Neuron (in vitro differentiated cells): Measurements from ENCODE around the gene CALHM2.
"Not testable (repeated sequence)": the region's sequence is repeated elsewhere in the genome, so short reads cannot be mapped to it uniquely, and the experiment has no call there.

ENCODE experiments used
- H2AFZ ChIP-seq: one replicate; pipeline ENCODE4 v1.6.1; 2013; ENCODE audit warnings: low read depth, mild to moderate bottlenecking, inconsistent platforms, low read length, moderate library complexity
- H3K27me3 ChIP-seq: one replicate; pipeline ENCODE4 v1.6.1; 2013; ENCODE audit warnings: low read length; ENCODE audit not compliant: insufficient read depth
- H3K36me3 ChIP-seq: one replicate; pipeline ENCODE4 v1.6.1; 2013; ENCODE audit warnings: low read length; ENCODE audit not compliant: insufficient read depth
- H3K4me1 ChIP-seq: one replicate; pipeline ENCODE4 v1.6.1; 2013; ENCODE audit warnings: low read length; ENCODE audit not compliant: insufficient read depth
- H3K4me3 ChIP-seq: 2 replicates; pipeline ENCODE4 v1.5.1; 2013; ENCODE audit warnings: mild to moderate bottlenecking, low read length, moderate library complexity
- H3K9me3 ChIP-seq: one replicate; pipeline ENCODE4 v1.6.1; 2013; ENCODE audit warnings: low read length

The CALHM2 gene

DNA sequence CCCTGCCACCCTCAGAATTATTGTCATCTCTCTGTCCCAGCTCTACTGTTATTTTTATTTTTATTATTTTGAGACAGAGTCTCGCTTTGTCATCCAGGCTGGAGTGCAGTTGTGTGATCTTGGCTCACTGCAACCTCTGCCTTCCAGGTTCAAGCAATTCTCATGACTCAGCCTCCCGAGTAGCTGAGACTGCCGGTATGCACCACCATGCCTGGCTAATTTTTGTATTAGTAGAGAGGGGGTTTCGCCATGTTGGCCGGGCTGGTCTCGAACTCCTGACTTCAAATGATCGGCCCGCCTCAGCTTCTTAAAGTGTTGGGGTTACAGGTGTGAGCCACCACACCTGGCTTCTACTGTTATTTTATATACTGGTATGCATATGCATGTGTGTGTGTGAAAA lies 11.0 kb downstream of the CALHM2 start:
- Histone ChIP-seq H2AFZ (no peak overlapping the region), H3K27me3 (no peaks in the 10 kb centered on the region), H3K9me3 (no peaks in the 10 kb centered on the region), H3K4me3 (no peak overlapping the region), H3K4me1 (no peaks in the 10 kb centered on the region), H3K36me3 (peaks cover 96% of the 10 kb centered on the region)

GRCh38 chr10:103440416-103440815 lies 11.8 kb downstream of the CALHM2 start:
- no peaks in the 10 kb centered on the region for H3K27me3 ChIP-seq
- H3K4me1 ChIP-seq = no peaks in the 10 kb centered on the region
- peaks cover 95% of the 10 kb centered on the region for H3K36me3 ChIP-seq
- H3K4me3 ChIP-seq = no peak overlapping the region
- no peak overlapping the region for H2AFZ ChIP-seq
- H3K9me3 ChIP-seq = no peaks in the 10 kb centered on the region

DNA sequence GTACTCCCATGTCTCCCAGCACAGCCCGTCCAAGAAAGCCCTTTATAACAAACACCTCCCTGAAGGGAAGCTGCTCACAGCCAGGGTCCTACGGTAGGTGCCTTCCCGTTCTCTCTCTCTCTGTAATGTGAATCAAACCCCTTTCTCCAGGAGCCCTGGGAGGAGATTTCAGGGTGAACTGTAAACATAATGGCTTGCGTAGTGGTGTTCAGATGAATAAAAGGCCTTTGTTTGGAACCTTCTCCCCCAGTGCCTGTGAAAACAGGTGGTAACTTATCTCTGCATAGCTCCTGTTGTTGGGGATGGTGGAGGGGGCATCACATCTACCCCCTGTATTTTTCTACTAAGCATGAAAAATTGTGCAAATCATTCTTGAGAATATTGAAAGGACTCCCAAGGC lies 12.4 kb downstream of the CALHM2 start:
- Histone ChIP-seq H2AFZ (no peak overlapping the region), H3K9me3 (no peaks in the 10 kb centered on the region), H3K27me3 (no peaks in the 10 kb centered on the region), H3K4me3 (no peak overlapping the region), H3K4me1 (no peaks in the 10 kb centered on the region), H3K36me3 (peaks cover 92% of the 10 kb centered on the region)

GRCh38 chr10:103433858-103434257 lies 18.3 kb downstream of the CALHM2 start:
- no peak overlapping the region for H2AFZ ChIP-seq
- H3K9me3 ChIP-seq = no peaks in the 10 kb centered on the region
- H3K4me3 ChIP-seq = no peak overlapping the region
- peaks cover 86% of the 10 kb centered on the region for H3K36me3 ChIP-seq
- H3K27me3 ChIP-seq = no peaks in the 10 kb centered on the region
- no peaks in the 10 kb centered on the region for H3K4me1 ChIP-seq

DNA sequence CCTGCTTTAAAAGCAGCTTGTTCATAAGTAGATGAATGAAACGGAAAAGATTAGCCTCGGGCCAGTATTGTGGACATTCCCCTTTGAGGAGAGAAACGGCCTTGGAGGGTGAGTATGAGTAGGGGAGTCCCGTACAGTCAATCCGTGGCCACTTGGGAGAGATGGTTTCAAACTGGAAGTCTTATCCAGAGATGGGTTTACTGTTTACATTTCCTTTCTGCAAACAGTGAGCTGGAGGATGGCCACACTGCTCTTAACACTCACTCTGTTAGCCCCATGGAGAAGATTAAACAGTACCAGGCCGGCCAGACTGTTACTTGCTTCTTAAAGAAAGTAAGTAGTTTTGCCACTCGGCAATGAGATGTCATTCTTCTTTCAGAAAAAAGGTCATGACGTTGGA lies 20.3 kb downstream of the CALHM2 start:
- Histone ChIP-seq H3K4me1 (no peaks in the 10 kb centered on the region), H3K27me3 (no peaks in the 10 kb centered on the region), H2AFZ (no peak overlapping the region), H3K36me3 (peaks cover 84% of the 10 kb centered on the region), H3K4me3 (no peak overlapping the region), H3K9me3 (no peaks in the 10 kb centered on the region)

GRCh38 chr10:103429647-103430046 lies 22.5 kb downstream of the CALHM2 start:
- H2AFZ ChIP-seq = no peak overlapping the region
- H3K36me3 ChIP-seq = peaks cover 82% of the 10 kb centered on the region
- no peak overlapping the region for H3K4me3 ChIP-seq
- H3K4me1 ChIP-seq = no peaks in the 10 kb centered on the region
- H3K9me3 ChIP-seq = no peaks in the 10 kb centered on the region
- H3K27me3 ChIP-seq = no peaks in the 10 kb centered on the region

DNA sequence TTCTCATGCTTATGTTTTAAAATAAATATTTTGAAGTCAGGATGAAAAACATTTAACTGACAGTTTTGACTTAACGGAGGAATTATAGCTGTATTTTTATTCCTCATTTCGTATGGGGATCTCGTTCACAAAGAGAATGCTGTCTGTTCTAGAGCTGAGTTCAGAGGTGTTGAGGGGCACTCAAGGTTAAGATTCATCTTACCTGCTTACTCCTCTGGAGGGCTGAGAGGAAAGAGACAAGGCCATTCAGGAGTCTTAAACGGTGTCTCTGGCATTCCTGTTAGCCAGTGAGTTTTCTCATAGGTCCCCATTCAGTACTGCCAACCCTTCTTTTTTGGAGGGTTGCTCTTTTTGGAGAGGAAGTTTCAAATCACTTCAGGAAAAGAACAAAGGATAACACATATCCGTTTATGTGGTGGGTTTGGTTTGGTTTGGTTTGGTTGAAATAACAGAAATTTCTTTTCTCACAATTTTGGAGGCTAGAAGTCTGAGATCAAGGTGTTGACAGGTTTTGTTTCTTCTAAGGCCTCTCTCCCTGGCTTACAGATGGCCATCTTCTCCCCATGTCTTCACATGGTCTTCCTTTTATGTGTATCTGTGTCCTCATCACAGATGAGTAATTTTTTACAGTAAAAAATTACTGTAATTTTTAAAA lies 23.1 kb downstream of the CALHM2 start:
- Histone ChIP-seq H3K27me3 (no peaks in the 10 kb centered on the region), H3K9me3 (no peaks in the 10 kb centered on the region), H3K4me1 (no peaks in the 10 kb centered on the region), H3K4me3 (no peak overlapping the region), H3K36me3 (peaks cover 82% of the 10 kb centered on the region), H2AFZ (no peak overlapping the region)

- H3K4me3 ChIP-seq = no peak overlapping the region
- no peak overlapping the region for H2AFZ ChIP-seq
- H3K27me3 ChIP-seq = no peaks in the 10 kb centered on the region
- H3K9me3 ChIP-seq = no peaks in the 10 kb centered on the region
- H3K4me1 ChIP-seq = no peaks in the 10 kb centered on the region
- H3K36me3 ChIP-seq = peaks cover 84% of the 10 kb centered on the region
These were observed 24.3 kb downstream of the CALHM2 start for GRCh38 chr10:103427866-103428265.

DNA sequence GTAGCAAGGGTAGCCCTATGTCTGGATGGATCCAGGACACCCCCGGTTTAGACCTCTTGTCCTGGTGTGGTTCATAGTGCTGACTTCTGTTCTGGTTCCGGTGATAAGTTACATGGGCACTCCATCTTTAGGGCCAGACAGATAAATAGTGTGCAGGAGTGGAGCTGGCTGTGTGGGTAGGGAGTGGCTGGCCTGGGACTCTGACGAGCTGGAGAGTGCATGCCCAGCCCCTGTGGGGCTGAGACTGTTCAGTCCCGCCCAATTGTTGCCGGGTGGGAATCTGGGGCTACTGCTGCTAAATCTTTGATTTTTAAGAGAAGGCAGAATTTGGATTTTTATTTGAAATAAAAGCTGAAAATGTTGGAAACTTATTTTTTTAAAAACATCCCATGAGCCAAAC lies 28.4 kb downstream of the CALHM2 start:
- no peaks in the 10 kb centered on the region for H3K4me1 ChIP-seq
- no peaks in the 10 kb centered on the region for H3K9me3 ChIP-seq
- no peaks in the 10 kb centered on the region for H3K27me3 ChIP-seq
- H3K4me3 ChIP-seq = no peak overlapping the region
- H2AFZ ChIP-seq = no peak overlapping the region
- peaks cover 79% of the 10 kb centered on the region for H3K36me3 ChIP-seq

- Histone ChIP-seq H3K4me3 (no peak overlapping the region), H3K36me3 (peaks cover 89% of the 10 kb centered on the region), H3K27me3 (no peaks in the 10 kb centered on the region), H3K9me3 (no peaks in the 10 kb centered on the region), H3K4me1 (no peaks in the 10 kb centered on the region), H2AFZ (no peak overlapping the region)
These were observed 33.1 kb downstream of the CALHM2 start for GRCh38 chr10:103419101-103419500.

GRCh38 chr10:103417601-103418000 lies 34.6 kb downstream of the CALHM2 start:
- Histone ChIP-seq H3K4me1 (no peaks in the 10 kb centered on the region), H3K27me3 (no peaks in the 10 kb centered on the region), H2AFZ (no peak overlapping the region), H3K4me3 (no peak overlapping the region), H3K9me3 (no peaks in the 10 kb centered on the region), H3K36me3 (peaks cover 89% of the 10 kb centered on the region)

DNA sequence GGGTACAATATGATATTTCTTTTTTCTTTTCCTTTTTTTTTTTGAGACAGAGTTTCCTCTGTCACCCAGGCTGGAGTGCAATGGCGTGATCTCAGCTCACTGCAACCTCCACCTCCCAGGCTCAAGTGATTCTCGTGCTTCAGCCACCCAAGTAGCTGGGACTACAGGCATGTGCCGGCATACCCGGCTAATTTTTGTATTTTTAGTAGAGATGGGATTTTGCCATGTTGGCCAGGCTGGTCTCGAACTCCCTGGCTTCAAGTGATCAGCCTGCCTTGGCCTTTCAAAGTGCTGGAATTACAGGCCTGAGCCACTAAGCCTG lies 35.1 kb downstream of the CALHM2 start:
- H3K4me3 ChIP-seq, H3K27me3 ChIP-seq, H3K9me3 ChIP-seq, H2AFZ ChIP-seq, H3K4me1 ChIP-seq: not testable (repeated sequence)
- peaks cover 86% of the 10 kb centered on the region for H3K36me3 ChIP-seq

GRCh38 chr10:103416436-103417147 lies 35.6 kb downstream of the CALHM2 start:
- Histone ChIP-seq H3K36me3 (peaks cover 90% of the 10 kb centered on the region), H3K27me3 (no peaks in the 10 kb centered on the region), H3K9me3 (no peaks in the 10 kb centered on the region)

DNA sequence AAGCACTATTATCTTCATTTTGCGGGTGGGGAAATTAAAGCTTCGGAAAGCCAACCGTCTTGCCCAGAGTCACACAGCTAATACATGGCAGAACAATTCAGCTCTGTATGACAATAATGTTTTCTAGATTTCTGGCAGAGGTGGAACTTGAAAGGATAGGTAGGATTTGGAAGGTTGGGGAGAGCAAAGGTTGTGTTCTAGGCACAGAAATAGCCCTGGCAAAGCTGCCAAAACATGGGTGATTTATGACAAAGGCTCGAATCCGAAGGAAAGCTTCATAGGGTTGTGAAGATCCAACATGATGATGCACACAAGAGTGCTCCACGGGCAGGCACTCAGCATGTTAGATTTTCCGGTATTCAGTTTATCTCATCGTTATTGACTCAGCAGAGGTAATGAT lies 36.6 kb downstream of the CALHM2 start:
- Histone ChIP-seq H3K27me3 (no peaks in the 10 kb centered on the region), H3K36me3 (peaks cover 89% of the 10 kb centered on the region), H2AFZ (no peak overlapping the region), H3K9me3 (no peaks in the 10 kb centered on the region), H3K4me3 (no peak overlapping the region), H3K4me1 (no peaks in the 10 kb centered on the region)

More at GRCh38 chr10:103416436-103417147, 35.6 kb downstream of the CALHM2 start:
- no peak overlapping the region for H3K4me3 ChIP-seq
- no peaks in the 10 kb centered on the region for H3K4me1 ChIP-seq
- no peak overlapping the region for H2AFZ ChIP-seq
